ENCODE measurements around the gene OR6A2.

The OR6A2 gene

DNA sequence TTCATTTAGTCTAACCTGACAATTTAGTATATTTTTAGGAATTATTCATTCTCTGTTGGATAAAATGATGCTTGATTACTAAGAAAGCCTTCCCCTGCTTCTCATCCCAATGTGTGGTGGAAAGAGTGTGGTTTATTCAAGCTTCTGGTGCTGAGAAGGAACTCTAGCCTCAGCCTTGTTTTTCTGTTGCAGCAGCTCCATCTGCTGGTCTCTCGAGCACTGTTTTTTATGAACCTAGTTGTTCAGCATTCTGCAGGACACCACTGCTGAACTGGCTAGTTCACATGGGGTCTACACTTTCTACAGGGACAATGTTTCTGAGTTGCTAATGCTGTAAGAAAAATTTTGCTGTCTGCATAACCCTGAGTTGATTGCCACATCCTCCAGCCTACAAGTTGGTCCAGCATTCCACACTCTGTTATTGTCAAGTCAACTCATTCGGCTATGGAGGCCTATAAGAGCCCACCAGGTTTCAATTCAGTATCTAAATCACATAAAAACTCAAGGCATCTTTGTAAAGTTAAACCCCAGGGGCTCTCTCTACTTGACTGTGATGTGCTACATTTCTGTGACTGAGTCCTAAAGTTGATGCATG lies 42.0 kb downstream of the OR6A2 start:
- H3K27ac ChIP-seq = no peak overlapping the region
- H3K4me3 ChIP-seq (IDR thresholded peaks at IDR 0.05; ENCODE audit: insufficient read depth, low read depth, low read length) = no peak overlapping the region
- no peaks in the 10 kb centered on the region for H3K4me1 ChIP-seq (ENCODE audit: low read depth, poor library complexity, severe bottlenecking)
- H3K9ac ChIP-seq = no peak overlapping the region
- H3K79me2 ChIP-seq (ENCODE audit: insufficient read depth, low read depth) = no peaks in the 10 kb centered on the region
- H2AFZ ChIP-seq (ENCODE audit: low read depth) = no peak overlapping the region
- H4K20me1 ChIP-seq (ENCODE audit: insufficient read depth) = no peaks in the 10 kb centered on the region
- no peak overlapping the region for H3K4me2 ChIP-seq
- no peaks in the 10 kb centered on the region for H3K27me3 ChIP-seq (ENCODE audit: insufficient read depth, low read depth)
- TF ChIP-seq, protein P1, sequence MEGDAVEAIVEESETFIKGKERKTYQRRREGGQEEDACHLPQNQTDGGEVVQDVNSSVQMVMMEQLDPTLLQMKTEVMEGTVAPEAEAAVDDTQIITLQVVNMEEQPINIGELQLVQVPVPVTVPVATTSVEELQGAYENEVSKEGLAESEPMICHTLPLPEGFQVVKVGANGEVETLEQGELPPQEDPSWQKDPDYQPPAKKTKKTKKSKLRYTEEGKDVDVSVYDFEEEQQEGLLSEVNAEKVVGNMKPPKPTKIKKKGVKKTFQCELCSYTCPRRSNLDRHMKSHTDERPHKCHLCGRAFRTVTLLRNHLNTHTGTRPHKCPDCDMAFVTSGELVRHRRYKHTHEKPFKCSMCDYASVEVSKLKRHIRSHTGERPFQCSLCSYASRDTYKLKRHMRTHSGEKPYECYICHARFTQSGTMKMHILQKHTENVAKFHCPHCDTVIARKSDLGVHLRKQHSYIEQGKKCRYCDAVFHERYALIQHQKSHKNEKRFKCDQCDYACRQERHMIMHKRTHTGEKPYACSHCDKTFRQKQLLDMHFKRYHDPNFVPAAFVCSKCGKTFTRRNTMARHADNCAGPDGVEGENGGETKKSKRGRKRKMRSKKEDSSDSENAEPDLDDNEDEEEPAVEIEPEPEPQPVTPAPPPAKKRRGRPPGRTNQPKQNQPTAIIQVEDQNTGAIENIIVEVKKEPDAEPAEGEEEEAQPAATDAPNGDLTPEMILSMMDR (conservative IDR thresholded peaks at IDR 0.05; ENCODE audit: low read depth, low read length) = peak; percentile 62
- H3K36me3 ChIP-seq (ENCODE audit: insufficient read depth) = no peaks in the 10 kb centered on the region

DNA sequence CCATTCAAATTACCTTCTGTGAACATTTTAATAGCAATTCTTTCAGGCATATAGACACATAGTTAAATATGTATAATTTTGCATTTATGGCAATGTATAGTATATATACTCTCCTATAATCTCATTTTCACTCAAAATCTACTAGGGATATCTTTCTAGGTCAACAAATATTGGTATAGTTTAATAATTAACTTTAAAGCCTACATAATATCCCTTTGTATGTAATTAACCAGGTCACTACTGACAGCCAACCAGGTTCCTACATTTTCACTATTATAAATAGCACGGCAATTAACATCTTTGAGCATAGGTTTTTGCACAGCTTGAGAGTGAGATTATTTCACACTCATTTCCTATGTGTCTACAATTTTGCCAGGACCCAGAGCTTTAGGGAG lies 43.5 kb downstream of the OR6A2 start:
- Histone ChIP-seq H3K4me3 (IDR thresholded peaks at IDR 0.05; ENCODE audit: insufficient read depth, low read depth, low read length) (no peak overlapping the region), H3K9ac (no peak overlapping the region), H3K4me2 (no peak overlapping the region), H2AFZ (ENCODE audit: low read depth) (no peak overlapping the region), H3K79me2 (ENCODE audit: insufficient read depth, low read depth) (no peaks in the 10 kb centered on the region), H3K27ac (no peak overlapping the region), H3K27me3 (ENCODE audit: insufficient read depth, low read depth) (no peaks in the 10 kb centered on the region), H4K20me1 (ENCODE audit: insufficient read depth) (no peaks in the 10 kb centered on the region), H3K36me3 (ENCODE audit: insufficient read depth) (no peaks in the 10 kb centered on the region), H3K4me1 (ENCODE audit: low read depth, poor library complexity, severe bottlenecking) (no peaks in the 10 kb centered on the region)
- TF ChIP-seq, protein P1 (conservative IDR thresholded peaks at IDR 0.05; ENCODE audit: low read depth, low read length) = no peak

DNA sequence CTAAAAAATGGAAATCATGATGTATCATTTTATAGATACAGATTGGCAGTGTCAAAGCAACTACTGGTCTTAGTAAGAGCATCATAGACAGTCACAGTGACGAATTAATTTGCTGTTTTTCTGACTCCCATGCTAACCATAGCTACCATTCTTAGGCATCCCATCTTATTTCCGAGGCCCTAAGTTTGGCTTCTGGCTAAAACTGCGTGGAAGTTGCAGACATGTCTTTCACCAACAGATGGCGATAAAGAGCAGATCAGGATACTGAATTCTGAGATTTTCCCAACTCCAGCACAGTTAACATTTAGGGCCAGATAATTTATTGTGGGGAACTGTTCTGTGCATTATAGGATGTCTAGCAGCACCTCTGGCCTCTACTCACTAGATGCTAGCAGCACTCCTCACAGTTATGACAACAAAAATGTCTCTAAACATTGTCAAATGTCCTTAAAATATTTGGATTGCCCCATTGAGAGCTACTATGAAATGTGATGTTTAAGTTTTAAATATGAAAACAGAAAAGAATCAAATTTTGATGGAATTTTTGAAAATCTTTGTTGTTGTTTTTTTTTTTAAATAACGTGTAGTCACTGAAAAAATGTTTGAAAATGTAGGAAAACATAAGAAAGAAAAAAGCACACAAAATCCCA lies 44.1 kb downstream of the OR6A2 start:
- Histone ChIP-seq H3K4me3 (IDR thresholded peaks at IDR 0.05; ENCODE audit: insufficient read depth, low read depth, low read length) (no peak overlapping the region), H2AFZ (ENCODE audit: low read depth) (peak overlapping the region; percentile 25; the same call in 1 of the 2 replicates), H3K79me2 (ENCODE audit: insufficient read depth, low read depth) (no peaks in the 10 kb centered on the region), H3K9ac (no peak overlapping the region), H3K27ac (no peak overlapping the region), H3K4me2 (no peak overlapping the region), H3K36me3 (ENCODE audit: insufficient read depth) (no peaks in the 10 kb centered on the region), H3K27me3 (ENCODE audit: insufficient read depth, low read depth) (no peaks in the 10 kb centered on the region), H4K20me1 (ENCODE audit: insufficient read depth) (no peaks in the 10 kb centered on the region), H3K4me1 (ENCODE audit: low read depth, poor library complexity, severe bottlenecking) (no peaks in the 10 kb centered on the region)
- TF ChIP-seq, protein P1 (conservative IDR thresholded peaks at IDR 0.05; ENCODE audit: low read depth, low read length) = peak; percentile 84

DNA sequence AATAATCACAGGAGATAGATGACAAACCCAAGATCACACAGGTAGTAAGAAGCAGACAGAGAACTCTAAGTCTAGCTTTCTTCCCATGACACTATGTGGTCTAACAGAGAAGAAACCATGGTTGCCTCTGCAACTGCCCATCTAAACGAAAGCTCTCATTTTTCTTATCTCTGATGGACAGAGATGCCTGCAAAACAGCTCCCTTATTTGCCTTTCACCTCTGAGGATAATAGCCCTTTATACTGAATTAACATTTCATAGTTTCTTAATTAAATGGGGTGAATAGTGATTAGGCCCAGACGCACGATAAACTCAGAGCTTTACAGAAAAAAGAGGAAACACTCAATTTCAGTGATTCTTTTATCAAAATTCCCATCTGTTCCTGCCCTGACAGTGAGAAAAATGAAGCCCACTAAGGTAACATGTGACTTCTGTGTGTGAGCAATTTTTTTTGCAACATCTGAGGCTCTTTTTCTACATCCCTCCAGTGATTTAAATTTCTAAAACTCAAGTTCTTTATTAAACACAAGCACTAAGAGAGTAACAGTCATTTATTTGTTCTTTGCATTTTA lies 52.3 kb downstream of the OR6A2 start:
- Histone ChIP-seq H4K20me1 (ENCODE audit: insufficient read depth) (no peaks in the 10 kb centered on the region), H3K4me3 (IDR thresholded peaks at IDR 0.05; ENCODE audit: insufficient read depth, low read depth, low read length) (no peak overlapping the region), H3K36me3 (ENCODE audit: insufficient read depth) (no peaks in the 10 kb centered on the region), H3K27ac (no peak overlapping the region), H3K79me2 (ENCODE audit: insufficient read depth, low read depth) (no peaks in the 10 kb centered on the region), H3K4me1 (ENCODE audit: low read depth, poor library complexity, severe bottlenecking) (peaks cover 13% of the 10 kb centered on the region), H3K27me3 (ENCODE audit: insufficient read depth, low read depth) (no peaks in the 10 kb centered on the region), H3K4me2 (no peak overlapping the region), H2AFZ (ENCODE audit: low read depth) (no peak overlapping the region), H3K9ac (no peak overlapping the region)
- TF ChIP-seq, protein P1 (conservative IDR thresholded peaks at IDR 0.05; ENCODE audit: low read depth, low read length) = no peak

Measured in KMS-11 (cell line).